Measurements from ENCODE around the gene RNF115. TPM values are rescaled to one million over a fixed set of nuclear protein-coding genes. Genes with fewer than 3 reads are reported as not detected.
A peak's percentile ranks its signal among the peaks of the same experiment; 100 is the strongest.
"Not testable (repeated sequence)": the region's sequence is repeated elsewhere in the genome, so short reads cannot be mapped to it uniquely, and the experiment has no call there.

RNF115 gene
- total RNA-seq, 5 donors from 2014 or later (not counting 1 experiment from before 2014, with no cell fraction given): 12.0 to 17.5 (median 13.4) TPM

- DNase-seq: peak; percentile 10 to 79 (median 60)
- Mint-ChIP-seq H3K36me3 (no peaks in the 10 kb centered on the region), H3K4me1 (peaks cover 10 to 30% (median 25%) of the 10 kb centered on the region in 3 donors), H3K9me3 (no peaks in the 10 kb centered on the region), H3K27me3 (peaks cover 12 to 18% of the 10 kb centered on the region in 2 donors), H3K27ac (peak overlapping the region in 1 of 2 donors; percentile 49), H3K4me3 (peak overlapping the region; percentile 60 to 75 (median 65))
- Histone ChIP-seq H3K4me3 (ENCODE audit: control insufficient read depth in 1 of 2, extremely low read depth in 1 of 2, low read length in 1 of 2) (peak overlapping the region; percentile 47 to 49), H3K4me1 (ENCODE audit: control insufficient read depth in 1 of 2, extremely low read depth in 1 of 2, insufficient read depth in 2 of 2, low read length in 2 of 2) (peaks cover 0 to 49% of the 10 kb centered on the region in 2 experiments), H3K9me3 (no peaks in the 10 kb centered on the region), H3K36me3 (ENCODE audit: control insufficient read depth in 2 of 2, extremely low read depth in 1 of 2, insufficient read depth in 1 of 2, low read length in 1 of 2) (no peaks in the 10 kb centered on the region), H3K27ac (ENCODE audit: low read length) (no peak overlapping the region), H3K27me3 (replicated peaks in 1 of 2; ENCODE audit: control insufficient read depth in 2 of 2, extremely low read depth in 1 of 2, insufficient read depth in 2 of 2, low read length in 1 of 2) (peaks cover 0 to 16% of the 10 kb centered on the region in 2 experiments)
- POLR2A ChIA-PET: interaction anchor here (0.5 to 1.0 kb wide), 2 partner anchors 30 to 52 kb away, joined by 3 read pairs; no protein-coding TSS in a partner anchor
- CTCF ChIA-PET: interaction anchor here (0.6 to 1.2 kb wide), 5 partner anchors 12 to 290 kb away, joined by 3 to 5 read pairs (median 4); no protein-coding TSS in a partner anchor
- peak; percentile 82 to 87 (median 86) for ATAC-seq (replicated peaks in 1 of 4)
- WGBS (ENCODE audit: insufficient coverage): 10% methylated on average over 46 of the region's 47 CpGs
These were observed 102.8 kb downstream of the RNF115 start for GRCh38 chr1:145720878-145721671.

- ChIA-PET CTCF (interaction anchor here in 1 of 2 donors (0.9 to 1.1 kb wide), 2 partner anchors 11 to 32 kb away, joined by 3 to 4 read pairs; no protein-coding TSS in a partner anchor), POLR2A (interaction anchor here in 1 of 2 donors (1.0 kb wide), 1 partner anchor 29 kb away, joined by 3 read pairs; no protein-coding TSS in a partner anchor)
- H3K9me3 ChIP-seq: no peaks in the 10 kb centered on the region
- Mint-ChIP-seq H3K4me1 (peaks cover 10 to 30% (median 25%) of the 10 kb centered on the region in 3 donors), H3K4me3 (peak overlapping the region; percentile 42 to 75 (median 60)), H3K36me3 (no peaks in the 10 kb centered on the region), H3K27me3 (peaks cover 12 to 18% of the 10 kb centered on the region in 2 donors), H3K9me3 (no peaks in the 10 kb centered on the region), H3K27ac (no peak overlapping the region)
- peaks cover 0 to 54% of the 10 kb centered on the region in 2 experiments for H3K4me1 ChIP-seq (ENCODE audit: control insufficient read depth in 1 of 2, extremely low read depth in 1 of 2, insufficient read depth in 2 of 2, low read length in 2 of 2)
- no peak overlapping the region for H3K27ac ChIP-seq (ENCODE audit: low read length)
- ATAC-seq (replicated peaks in 1 of 4) (no peak), DNase-seq (peak in 1 of 35 experiments; percentile 9)
- H3K27me3 ChIP-seq (replicated peaks in 1 of 2; ENCODE audit: control insufficient read depth in 2 of 2, extremely low read depth in 1 of 2, insufficient read depth in 2 of 2, low read length in 1 of 2): peaks cover 0 to 16% of the 10 kb centered on the region in 2 experiments
- no CpG with 5 or more reads among the region's 5 CpGs for WGBS (ENCODE audit: insufficient coverage)
- peak overlapping the region; percentile 47 to 49 for H3K4me3 ChIP-seq (ENCODE audit: control insufficient read depth in 1 of 2, extremely low read depth in 1 of 2, low read length in 1 of 2)
- H3K36me3 ChIP-seq (ENCODE audit: control insufficient read depth in 2 of 2, extremely low read depth in 1 of 2, insufficient read depth in 1 of 2, low read length in 1 of 2): no peaks in the 10 kb centered on the region
These were observed 103.4 kb downstream of the RNF115 start for GRCh38 chr1:145720556-145720877.

GRCh38 chr1:145719230-145720079 is 104.4 kb downstream of the RNF115 start, which contains the start of gene CD160:
TSS of gene CD160 (plus strand) at chr1:145719499. CDS start at chr1:145728328, 8,829 bp downstream.
- Histone ChIP-seq H3K36me3 (ENCODE audit: control insufficient read depth in 2 of 2, extremely low read depth in 1 of 2, insufficient read depth in 1 of 2, low read length in 1 of 2) (no peaks in the 10 kb centered on the region), H3K4me1 (ENCODE audit: control insufficient read depth in 1 of 2, extremely low read depth in 1 of 2, insufficient read depth in 2 of 2, low read length in 2 of 2) (peaks cover 0 to 56% of the 10 kb centered on the region in 2 experiments), H3K9me3 (no peaks in the 10 kb centered on the region), H3K4me3 (ENCODE audit: control insufficient read depth in 1 of 2, extremely low read depth in 1 of 2, low read length in 1 of 2) (peak within 1 kb of the TSS in 1 of 2 donors; percentile 47), H3K27ac (ENCODE audit: low read length) (no peak within 1 kb of the TSS), H3K27me3 (replicated peaks in 1 of 2; ENCODE audit: control insufficient read depth in 2 of 2, extremely low read depth in 1 of 2, insufficient read depth in 2 of 2, low read length in 1 of 2) (peaks cover 0 to 16% of the 10 kb centered on the region in 2 experiments)
- DNase-seq (peak in 1 of 35 experiments; percentile 40), ATAC-seq (replicated peaks in 1 of 4) (no peak)
- H3K36me3 Mint-ChIP-seq: no peaks in the 10 kb centered on the region
- 69% methylated on average over 5 of the region's 12 CpGs for WGBS (ENCODE audit: insufficient coverage)
- no peaks in the 10 kb centered on the region for H3K9me3 Mint-ChIP-seq
- ChIA-PET POLR2A (no interaction called here), CTCF (interaction anchor here in 1 of 2 donors (1.0 kb wide), 1 partner anchor 18 kb away, joined by 3 read pairs; no protein-coding TSS in a partner anchor)
- no peak within 1 kb of the TSS for H3K27ac Mint-ChIP-seq
- peaks cover 12 to 18% of the 10 kb centered on the region in 2 donors for H3K27me3 Mint-ChIP-seq
- peak within 1 kb of the TSS; percentile 21 to 75 (median 60) for H3K4me3 Mint-ChIP-seq
- H3K4me1 Mint-ChIP-seq: peaks cover 10 to 30% (median 25%) of the 10 kb centered on the region in 3 donors

GRCh38 chr1:145718465-145718864 is 105.4 kb downstream of the RNF115 start:
- ATAC-seq (replicated peaks in 1 of 4); H3K27ac Mint-ChIP-seq; H3K27ac ChIP-seq (ENCODE audit: low read length); H3K36me3 Mint-ChIP-seq; H3K4me3 ChIP-seq (ENCODE audit: control insufficient read depth in 1 of 2, extremely low read depth in 1 of 2, low read length in 1 of 2); H3K9me3 Mint-ChIP-seq; H3K4me3 Mint-ChIP-seq; DNase-seq; POLR2A ChIA-PET; H3K9me3 ChIP-seq; H3K36me3 ChIP-seq (ENCODE audit: control insufficient read depth in 2 of 2, extremely low read depth in 1 of 2, insufficient read depth in 1 of 2, low read length in 1 of 2): not testable (repeated sequence)
- H3K4me1 Mint-ChIP-seq: peaks cover 10 to 30% (median 25%) of the 10 kb centered on the region in 3 donors
- peaks cover 12 to 18% of the 10 kb centered on the region in 2 donors for H3K27me3 Mint-ChIP-seq
- WGBS (ENCODE audit: insufficient coverage): no CpG with 5 or more reads among the region's 5 CpGs
- H3K27me3 ChIP-seq (replicated peaks in 1 of 2; ENCODE audit: control insufficient read depth in 2 of 2, extremely low read depth in 1 of 2, insufficient read depth in 2 of 2, low read length in 1 of 2): peaks cover 0 to 16% of the 10 kb centered on the region in 2 experiments
- H3K4me1 ChIP-seq (ENCODE audit: control insufficient read depth in 1 of 2, extremely low read depth in 1 of 2, insufficient read depth in 2 of 2, low read length in 2 of 2): peaks cover 0 to 58% of the 10 kb centered on the region in 2 experiments
- CTCF ChIA-PET: interaction anchor here in 1 of 2 donors (0.6 kb wide), 1 partner anchor 115 kb away, joined by 3 read pairs; no protein-coding TSS in a partner anchor

- peak overlapping the region; percentile 29 for H3K27ac ChIP-seq (ENCODE audit: low read length)
- H3K4me1 Mint-ChIP-seq: peaks cover 10 to 30% (median 25%) of the 10 kb centered on the region in 3 donors
- H3K27ac Mint-ChIP-seq: no peak overlapping the region
- peaks cover 10 to 16% of the 10 kb centered on the region in 2 donors for H3K27me3 Mint-ChIP-seq
- H3K4me3 Mint-ChIP-seq: no peak overlapping the region
- ChIA-PET CTCF (no interaction called here), POLR2A (no interaction called here)
- no peaks in the 10 kb centered on the region for H3K36me3 Mint-ChIP-seq
- peaks cover 0 to 58% of the 10 kb centered on the region in 2 experiments for H3K4me1 ChIP-seq (ENCODE audit: control insufficient read depth in 1 of 2, extremely low read depth in 1 of 2, insufficient read depth in 2 of 2, low read length in 2 of 2)
- ATAC-seq (replicated peaks in 1 of 4) (no peak), DNase-seq (no peak)
- 88% methylated on average over 1 of the region's 1 CpG for WGBS (ENCODE audit: insufficient coverage)
- H3K9me3 Mint-ChIP-seq: no peaks in the 10 kb centered on the region
- no peaks in the 10 kb centered on the region for H3K9me3 ChIP-seq
- H3K4me3 ChIP-seq (ENCODE audit: control insufficient read depth in 1 of 2, extremely low read depth in 1 of 2, low read length in 1 of 2): no peak overlapping the region
- H3K27me3 ChIP-seq (replicated peaks in 1 of 2; ENCODE audit: control insufficient read depth in 2 of 2, extremely low read depth in 1 of 2, insufficient read depth in 2 of 2, low read length in 1 of 2): peaks cover 0 to 16% of the 10 kb centered on the region in 2 experiments
- H3K36me3 ChIP-seq (ENCODE audit: control insufficient read depth in 2 of 2, extremely low read depth in 1 of 2, insufficient read depth in 1 of 2, low read length in 1 of 2): no peaks in the 10 kb centered on the region
These were observed 106.1 kb downstream of the RNF115 start for GRCh38 chr1:145717833-145718232.

Measured in T-cell (primary cell).